ENCODE data around the gene DLGAP4.

DLGAP4 gene

DNA sequence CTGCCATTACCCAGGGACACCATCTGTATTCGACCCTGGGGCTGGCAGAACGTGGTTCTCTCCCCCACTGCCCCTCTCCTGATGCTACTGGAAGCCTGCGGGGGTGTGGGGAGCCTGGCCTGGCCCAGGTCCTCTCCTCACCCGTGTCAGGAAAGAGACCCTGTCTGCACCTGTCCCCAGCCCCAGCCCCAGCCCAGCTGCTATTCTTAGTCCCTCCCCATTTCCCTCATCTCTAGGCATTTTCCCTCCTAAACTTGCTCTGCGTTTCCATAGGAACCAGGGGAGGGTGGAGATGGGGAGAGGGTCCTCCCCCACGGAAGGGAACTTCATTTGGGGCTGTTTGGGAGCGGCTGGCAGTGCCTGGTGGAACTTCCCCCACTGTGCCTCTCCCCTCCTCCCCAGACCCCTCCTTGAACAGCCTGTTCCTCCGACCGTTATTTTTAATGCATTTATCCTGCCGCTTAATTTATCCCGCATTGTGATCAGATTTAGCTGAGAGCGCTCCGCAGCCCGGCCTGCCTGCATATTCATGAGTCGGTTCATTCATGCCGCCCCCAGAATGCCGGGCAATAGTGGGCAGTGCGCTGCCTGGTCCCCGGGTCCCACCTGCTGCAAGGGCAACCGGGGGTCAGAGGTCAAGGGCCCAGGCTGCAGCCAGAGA lies 31.8 kb upstream of the DLGAP4 start:
- FAIRE-seq = no peak

DNA sequence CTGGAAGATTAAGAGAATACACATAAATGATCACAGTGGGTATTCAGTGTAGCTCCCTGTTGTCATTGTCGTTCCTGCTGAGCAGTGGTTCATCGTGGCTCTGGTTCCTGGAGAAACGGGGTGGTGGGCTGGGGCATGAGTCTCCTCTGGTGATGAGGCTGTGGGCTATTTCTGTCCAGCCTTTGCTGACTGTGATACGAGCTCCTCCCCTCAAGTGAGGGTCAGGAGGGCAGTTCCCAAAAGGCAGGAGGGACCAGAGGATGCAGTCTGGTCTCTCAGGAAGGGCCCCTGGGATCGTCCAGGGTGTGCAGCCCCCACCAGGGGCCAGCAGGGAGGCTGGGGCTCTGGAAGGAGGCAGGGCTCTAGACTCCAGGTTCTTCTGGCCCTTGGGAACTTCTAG lies 31.1 kb upstream of the DLGAP4 start:
- FAIRE-seq = no peak

DNA sequence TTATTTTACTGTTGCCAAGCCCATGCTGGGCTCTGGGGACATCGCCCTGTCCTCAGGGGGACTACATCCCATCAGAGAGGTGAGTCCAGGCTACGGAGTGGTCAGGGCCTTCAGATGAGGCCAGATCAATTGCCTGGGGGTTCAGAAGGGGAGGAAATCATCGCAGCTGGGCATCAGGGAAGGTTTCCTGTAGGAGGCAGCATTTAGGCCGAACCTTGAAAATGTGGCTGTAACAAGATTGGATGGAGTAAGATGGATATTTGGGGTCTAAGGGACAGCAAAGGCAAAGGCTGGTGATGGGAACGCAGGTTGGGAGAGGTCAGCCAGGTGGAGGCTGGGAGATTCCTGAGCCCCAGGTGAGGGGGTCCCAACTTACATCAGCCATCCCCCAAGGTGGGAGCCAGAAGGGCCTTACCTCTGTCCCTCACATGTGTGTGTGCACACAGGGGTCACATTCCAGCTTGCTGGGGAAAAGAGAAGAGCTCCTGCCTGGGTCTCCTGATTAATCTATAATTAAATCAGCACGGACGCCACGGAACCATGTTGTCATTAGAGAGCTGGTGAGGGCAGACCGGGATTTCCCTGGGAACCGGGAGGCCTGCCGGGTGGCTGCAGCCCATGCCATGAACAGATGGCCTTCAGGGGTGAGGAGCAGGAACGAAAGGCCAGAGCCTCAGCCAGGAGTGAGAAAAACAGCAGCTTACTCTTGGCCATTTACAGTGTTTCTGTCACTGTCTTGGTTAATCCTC lies 30.5 kb upstream of the DLGAP4 start:
- FAIRE-seq = no peak

DNA sequence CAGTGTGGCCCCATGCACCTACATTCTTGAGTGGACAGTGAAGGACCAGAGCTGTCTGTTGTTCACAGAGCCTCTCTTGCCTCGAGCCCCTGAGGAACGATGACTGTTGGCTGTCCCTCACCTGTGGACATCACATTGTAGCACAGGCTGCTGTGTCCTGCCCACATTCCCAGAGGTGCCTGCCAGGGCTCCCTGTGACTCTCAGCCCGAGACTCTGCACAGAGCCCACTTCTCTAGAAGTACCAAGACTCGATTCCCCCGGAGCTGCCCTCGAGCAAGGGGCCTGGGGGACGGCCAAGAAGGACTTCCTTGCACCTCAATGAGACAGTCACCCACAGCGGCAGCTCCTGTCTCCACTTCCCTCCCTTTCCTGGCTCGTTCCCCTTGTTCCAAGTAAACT lies 28.6 kb upstream of the DLGAP4 start:
- no peak for FAIRE-seq

DNA sequence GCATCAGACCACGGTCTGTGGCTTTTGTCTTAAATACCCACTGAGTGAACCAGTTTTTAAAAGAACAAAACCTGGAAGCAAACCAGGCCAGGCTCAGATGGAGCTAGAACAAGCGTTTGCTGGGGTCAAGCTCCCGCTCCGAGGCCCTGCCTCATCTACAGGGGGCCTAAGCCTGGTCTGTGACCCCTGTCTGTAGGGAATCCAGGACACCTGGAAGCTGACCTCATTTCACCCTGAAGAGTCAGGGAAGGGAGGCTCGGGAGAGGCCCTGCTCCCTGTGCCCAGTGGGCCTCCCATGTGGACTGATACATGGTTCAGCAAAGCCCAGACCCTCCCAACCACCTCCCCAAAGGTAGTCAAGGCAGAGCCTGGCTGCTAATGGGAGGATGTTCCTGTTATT lies 26.8 kb upstream of the DLGAP4 start:
- FAIRE-seq = no peak

DNA sequence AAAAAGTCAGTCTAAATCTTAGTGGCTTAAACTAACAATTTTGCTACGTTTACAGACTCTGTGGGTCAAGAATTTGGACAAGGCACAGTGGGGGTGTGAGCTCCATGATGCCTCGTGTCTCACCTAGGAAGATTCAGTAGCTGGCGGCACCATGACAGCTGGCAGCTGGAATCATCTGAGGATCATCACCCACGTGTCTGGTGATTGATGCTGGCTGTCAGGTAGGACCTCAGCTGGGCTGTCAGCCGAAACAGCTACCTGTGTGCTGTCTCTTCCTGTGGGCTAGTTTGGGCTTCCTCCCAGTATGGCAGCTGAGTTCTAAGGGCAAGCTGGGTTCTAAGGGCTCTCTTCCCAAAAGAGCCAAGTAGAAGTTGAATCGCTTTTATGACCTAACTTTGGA lies 26.4 kb upstream of the DLGAP4 start:
- FAIRE-seq = no peak

DNA sequence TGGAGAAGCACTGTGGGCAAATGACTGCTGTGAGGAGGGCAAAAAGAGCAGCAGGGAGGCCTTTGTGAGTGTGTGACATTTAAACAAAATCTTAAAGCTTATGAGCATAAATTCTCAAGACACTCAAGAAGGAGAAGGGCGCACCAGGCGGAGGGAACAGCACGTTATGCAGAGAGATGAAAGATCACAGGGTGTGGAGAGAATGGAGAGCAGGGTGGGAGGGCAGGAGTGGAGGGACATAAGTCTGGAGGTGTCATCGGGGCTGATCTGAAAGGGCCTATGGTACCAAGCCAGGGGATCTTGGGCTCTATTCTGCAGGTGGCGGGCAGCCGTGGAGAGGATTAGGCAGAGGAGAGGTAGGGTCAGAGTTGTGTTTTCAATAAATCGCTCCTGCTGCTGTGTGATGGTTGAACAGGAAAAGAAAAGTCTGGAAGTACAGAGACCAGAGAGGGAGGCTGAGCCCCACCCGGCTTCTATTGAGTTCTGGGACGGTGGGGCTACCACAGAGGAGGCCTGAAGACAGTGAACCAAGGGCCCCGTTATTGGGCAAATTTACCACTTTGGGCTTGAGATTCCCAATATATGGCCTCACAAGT lies 24.3 kb upstream of the DLGAP4 start:
- no peak for FAIRE-seq

DNA sequence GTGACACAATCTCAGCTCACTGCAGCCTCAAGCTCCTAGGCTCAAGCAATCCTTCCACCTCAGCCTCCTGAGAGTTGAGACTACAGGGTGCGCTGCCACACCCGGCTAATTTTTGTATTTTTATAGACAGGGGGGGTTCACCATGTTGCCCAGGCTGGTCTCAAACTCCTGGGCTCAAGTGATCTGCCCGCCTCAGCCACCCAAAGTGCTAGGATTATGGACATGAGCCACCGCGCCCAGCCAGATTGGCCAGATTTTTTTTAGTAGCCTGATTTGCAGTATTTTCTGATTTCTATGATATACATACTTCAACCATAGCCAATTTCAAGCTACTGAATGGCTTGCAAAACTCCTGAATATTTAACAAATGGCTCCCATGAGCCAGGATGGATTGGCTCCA lies 21.4 kb upstream of the DLGAP4 start:
- no peak for FAIRE-seq

DNA sequence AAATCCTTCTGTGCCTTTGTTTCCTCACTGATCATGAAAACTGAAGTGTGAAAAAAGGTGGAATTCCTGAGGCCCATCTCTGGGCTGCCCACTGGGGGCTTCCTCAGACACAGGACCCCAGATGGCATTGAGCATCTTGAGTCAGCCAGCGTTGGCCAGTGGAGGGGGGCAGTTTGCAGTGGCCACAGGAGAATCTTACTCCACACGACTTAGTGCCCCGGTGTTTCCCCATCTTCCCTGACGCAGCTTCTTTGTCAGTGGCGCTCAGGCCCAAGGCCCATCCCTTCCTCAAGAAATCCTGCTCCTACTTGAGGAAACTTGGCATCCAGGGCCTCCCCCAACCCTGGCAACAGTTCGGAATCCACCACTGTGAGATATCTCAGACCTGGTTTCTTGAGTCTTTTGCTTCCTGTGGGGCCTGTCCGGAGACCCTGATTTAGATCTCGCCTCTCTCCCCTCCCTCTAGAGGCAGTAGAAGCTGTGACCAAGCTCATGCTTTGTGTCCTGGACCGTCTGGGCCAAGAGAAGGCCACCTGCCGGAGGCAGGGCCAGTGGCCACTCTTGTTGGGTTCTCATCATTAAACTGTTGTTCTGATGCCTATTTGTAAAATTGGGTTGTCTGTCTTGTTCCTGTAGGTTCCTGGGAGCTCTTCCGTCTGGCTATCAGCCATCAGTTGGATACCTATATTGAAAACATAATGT lies 20.2 kb upstream of the DLGAP4 start:
- FAIRE-seq = no peak

DNA sequence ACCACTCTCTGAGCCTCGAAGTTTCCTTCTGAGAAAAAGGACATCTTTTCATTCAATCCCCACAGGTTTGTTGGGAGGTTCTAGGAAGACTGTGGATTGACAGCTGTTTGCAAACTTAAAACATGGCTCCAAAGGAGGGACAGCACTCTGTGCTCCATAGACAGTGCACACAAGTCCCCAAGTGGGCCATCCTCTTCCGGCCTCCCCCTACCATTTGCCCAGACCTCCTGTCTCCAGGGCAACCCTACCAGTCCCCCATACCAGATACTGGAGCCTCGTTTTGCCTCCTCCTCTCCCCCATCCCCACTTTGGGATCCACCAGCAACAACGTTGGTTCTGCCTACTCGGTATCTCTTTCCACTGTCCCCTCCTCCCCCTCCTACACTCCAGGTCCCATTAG lies 8.5 kb upstream of the DLGAP4 start:
- FAIRE-seq = no peak

DNA sequence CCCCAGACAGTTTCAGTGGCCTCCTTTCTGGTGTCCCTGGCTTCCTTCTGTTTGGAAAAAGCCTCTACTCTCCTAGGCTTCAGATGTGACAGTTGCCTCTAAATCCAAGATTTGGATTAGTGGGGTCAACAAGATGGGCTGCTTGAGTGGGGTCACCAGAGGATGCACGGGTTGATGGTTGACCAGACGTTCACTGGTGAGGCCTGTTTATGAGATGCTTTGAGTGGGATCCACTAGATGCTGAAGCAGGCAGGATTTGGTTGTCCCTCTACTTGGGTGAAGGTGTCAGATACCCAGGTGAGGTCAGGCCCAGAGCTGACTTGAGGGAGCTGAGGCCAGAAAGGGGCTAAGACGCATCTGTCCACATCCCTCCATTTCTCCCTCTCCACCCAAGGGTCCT lies 8.1 kb upstream of the DLGAP4 start:
- FAIRE-seq = no peak

DNA sequence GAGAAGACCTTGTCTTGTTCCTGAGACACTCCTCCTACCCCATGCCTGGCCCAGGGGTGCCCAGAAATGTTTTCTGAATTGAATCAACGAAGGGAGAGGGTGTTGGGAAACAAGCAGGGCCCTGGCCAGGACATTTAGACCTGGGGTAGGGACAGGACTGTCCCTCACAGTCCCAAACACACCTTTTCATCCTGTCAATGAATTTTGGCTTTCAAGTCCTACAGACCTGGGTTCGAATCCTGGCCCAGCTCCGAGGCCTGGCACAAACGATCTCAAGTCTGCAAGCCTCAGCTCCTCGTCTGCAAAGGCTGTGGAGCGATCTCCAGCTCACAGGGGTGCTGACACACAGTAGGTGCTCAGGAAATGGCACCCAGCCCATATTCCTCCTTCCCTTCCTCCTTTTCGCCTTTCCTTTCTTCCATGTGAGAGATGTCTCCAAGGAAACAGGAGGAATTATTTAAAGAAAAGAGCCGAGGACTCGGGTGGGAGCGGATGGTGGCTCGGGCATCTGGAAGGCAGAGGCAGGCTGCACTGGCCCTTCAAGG lies 7.3 kb upstream of the DLGAP4 start:
- no peak for FAIRE-seq

DNA sequence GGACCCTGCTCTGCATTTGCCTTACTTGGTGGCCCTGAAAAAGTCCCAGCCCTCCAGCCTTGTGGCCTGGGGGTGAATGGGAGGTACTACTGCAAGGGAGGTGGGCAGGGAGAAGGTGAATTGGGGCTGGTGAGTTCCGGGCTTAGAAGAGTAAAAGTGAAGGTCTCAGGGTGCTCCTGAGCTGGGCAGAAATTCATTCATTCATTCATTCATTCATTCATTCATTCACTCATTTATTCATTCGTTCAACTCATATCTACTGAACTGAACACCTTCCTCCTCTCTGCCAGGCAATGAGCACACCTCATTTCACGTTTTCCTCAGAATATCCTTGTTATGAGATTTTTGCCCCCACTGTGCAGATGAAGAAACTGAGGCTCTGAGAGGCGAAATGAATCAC lies 6.7 kb upstream of the DLGAP4 start:
- no peak for FAIRE-seq

DNA sequence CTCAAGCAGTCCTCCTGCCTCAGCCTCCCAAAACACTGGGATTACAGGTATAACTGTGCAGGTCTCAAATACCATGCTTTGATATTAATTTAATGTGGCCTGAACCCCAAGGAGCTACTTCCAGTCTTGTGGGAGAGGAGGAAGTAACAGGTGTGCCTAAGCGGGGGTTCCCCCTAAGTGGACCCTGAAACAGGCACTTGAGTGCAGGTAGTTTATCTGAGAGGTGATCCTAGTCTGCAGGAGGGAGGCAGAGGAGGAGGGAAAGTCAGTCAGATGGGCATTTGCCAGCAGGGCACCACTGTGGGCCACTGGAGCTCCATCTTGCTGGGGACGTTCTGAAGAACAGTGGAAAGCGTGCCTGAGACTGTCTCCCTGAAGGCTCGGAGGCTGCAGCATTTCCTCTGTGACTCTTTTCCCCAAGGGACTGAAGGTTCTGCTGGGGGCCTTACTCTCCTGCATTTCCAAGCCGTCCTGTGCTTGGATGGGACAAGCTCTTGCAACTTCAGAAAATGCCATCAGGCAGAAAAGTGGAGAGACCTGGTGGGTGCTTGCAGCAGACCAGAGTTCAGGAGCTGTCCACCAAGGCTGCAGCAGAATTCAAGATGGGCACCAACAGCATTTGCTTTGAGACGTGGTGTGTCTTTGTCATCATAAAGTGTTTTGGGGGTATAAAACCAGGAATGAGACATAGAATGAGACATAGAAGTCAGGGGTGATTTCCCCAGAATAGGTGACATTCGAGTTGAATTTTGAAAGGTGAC lies 4.6 kb upstream of the DLGAP4 start:
- FAIRE-seq = no peak

DNA sequence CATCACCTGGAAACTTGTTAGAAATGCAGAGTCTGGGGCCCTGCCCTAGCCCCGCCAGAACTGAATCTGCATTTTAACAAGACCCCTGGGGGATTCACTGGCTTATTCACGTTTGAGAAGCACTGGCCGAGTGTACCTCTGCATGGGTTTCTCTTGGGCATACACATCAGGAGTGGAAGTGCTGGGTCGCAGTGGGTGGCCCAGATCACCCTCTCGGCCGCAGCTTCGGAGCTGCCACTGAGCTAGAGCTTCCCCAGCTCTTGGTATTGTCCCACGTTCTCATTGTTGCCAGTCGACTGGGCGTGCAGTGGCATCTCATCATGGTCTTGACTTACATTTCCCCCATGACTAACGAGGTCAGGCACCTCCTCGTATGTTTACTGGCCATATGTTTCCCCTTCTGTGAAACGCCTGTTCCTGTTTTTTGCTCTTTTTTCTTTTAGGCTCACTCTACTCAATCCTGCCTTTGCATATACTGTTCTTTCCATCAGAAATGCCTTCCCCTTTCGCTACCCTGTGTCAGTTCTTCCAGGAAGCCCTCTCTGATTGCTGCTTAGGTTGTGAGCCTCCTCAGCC lies 3.0 kb upstream of the DLGAP4 start:
- no peak for FAIRE-seq

DNA sequence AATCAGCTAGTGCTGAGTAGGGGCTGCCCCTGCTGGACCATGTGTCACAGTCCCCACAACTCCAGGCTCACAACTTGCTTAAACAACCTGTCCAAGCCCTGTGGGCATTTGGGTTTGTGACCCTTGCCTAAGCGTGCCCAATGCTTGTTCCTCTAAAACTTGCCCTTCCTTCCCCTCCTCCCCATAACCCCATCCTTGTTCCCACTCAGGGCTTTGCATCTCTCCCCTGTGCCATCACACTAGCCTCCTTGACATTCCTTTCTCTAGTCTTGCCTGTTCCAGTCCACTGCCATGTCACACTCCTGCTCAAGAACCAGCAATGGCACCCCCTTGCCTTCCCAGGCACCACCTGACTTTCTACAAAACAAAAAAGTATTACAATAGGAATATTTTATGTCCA lies 2.3 kb upstream of the DLGAP4 start:
- no peak for FAIRE-seq

DNA sequence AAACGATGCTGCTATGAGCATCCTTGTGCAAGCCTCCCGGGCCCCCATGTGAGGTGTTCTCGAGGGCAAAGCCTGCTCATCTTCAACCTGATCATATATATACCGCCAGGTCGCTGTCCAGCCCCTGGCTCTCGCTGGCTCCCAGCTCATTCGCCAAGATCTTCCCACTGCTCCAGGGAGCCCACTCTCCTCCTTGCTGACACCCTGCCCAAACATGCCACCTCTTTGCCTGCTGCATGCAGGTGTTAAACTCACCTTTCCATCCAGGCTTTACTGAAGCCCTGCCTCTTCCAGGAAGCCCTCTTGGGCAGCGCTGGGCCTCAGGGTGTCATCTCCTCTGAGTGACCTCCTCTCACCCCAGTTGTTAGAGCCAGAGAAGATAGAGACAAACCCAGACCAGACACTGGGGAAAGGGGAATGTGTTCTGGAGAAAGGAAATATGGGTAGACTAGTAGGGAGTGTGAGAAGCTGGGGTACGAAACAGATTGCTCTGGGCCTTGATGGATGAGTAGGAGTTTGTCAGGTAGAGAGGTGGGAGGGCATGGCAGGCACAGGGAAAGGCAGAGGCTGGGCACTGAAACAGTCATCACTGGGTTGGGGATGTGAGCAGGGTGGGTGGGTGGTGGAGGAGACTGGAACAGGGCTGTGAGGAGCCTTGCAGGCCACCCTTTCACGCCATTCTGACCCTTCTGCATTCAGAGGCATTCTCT lies 1.2 kb upstream of the DLGAP4 start:
- FAIRE-seq = no peak

DNA sequence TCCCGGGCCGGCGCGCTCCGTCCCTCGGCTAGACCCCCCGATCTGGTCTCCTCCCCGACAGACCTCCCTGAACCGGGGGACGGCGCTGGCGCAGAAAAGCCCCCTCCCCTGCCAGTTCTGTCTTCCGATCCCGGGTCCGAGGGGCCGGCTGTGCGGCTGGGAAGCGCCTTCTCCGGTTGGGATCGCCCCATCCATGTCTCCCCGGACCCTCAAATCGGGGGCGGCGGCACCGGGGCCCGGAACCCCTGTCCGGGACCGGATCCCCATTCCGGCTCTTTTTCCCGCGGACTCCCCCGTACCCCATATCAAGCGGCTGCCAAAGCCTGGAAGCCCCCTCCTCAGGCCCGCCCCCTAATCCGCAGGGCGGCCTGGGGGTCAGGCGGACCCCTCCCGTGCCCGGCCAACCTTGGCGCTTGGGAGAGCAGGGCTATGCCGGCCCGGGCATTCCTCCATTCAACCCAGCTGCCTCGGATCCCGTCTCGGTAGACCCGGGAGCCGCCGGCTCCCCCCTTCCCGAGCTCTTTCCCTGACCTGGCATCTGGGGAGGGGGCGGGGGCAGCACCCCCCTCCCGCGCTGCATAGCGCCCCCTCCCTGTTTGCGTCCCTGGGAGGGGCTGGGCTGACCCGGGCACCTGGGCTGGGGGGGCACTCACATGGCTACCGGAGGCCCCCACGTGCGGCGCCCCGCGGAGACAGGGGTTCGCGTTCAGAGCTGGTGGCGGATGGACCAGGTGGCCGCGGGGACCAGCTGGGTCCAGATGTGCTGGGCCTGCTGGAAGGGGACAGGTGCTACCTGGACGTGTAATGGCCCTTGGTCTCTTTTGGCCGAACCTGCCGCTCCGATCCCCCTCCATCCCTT lies 643 bp downstream of the DLGAP4 start:
- no peak for FAIRE-seq

DNA sequence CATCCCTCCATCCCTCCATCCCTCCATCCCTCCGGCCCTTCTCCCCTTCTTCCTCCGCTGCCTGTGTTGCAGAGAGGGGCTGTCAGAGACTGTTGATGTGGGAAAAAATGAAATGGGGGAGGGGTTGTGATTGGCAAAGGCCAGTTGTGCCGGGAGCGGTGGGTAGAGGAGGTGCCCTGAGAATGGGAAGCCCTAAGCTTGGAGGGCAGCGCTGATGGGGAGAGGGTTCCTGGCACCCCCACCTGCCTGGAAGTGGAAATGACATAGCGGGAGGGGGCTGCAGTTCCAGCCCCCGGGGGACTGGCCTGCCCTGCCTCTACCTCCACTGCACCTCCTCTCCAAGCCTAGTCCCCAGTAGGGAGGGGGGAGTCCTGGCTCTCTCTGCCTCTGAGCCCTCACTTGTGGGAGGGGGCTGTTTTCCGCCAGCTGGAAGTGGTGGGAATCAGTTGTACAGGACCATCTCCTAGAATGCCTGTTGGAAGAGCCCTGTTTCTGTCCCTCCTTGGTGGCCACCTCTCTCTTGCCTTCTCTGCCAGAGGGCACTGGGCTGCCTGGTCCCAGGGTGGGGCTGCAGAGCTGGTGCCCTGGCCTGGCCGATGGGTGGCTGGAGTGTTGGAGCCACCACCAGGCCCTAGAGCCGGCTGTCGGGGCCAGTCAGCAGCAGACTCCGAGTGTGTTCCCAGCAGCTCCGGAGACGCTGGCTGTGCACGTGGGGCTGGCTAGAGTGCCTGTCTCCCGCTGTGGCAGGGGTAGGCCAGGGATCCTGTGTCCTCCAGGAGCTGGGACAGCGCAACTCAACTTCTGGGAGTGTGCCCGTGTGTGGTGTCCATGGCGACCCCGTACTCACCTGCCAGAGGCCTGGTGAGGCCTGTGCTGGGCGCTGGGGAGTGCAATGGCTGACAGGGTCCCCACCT lies 1.5 kb downstream of the DLGAP4 start:
- no peak for FAIRE-seq

DNA sequence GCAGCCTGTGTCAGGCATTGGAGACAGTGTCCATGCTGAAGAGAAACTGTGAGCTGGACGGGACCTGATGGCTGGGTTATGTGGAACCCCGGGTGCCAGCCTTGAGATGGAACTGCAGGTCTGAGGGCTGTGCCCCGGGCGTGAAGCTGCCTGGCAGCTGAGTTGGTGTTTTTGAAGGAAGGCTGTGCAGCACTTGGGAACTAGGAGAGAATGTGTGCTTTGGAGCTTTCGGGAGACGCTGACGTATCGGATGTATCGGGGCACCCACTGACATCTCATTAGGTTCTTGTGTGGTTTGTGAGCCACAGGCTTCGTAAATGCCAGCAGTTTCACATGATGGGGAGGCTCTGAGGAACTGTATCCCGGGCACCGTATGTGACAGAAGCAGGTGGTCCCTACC lies 2.2 kb downstream of the DLGAP4 start:
- FAIRE-seq = no peak

All from endometrium (tissue), 2 donors.